Activated naive CD4-positive, alpha-beta T cell (primary cell): Measurements from ENCODE around the gene PKP4.
"Not testable (repeated sequence)": the region's sequence is repeated elsewhere in the genome, so short reads cannot be mapped to it uniquely, and the experiment has no call there.

Experiments
- DNase-seq, 4 experiments: peaks; one replicate each; lab custom pipeline; 2025; lab: John Stamatoyannopoulos, UW

The PKP4 gene

GRCh38 chr2:158473300-158473699 is 16.5 kb downstream of the PKP4 start:
- DNase-seq = not testable (repeated sequence)

GRCh38 chr2:158473719-158474392 is 17.1 kb downstream of the PKP4 start:
- no peak for DNase-seq

GRCh38 chr2:158474526-158475011 is 17.8 kb downstream of the PKP4 start:
- DNase-seq = not testable (repeated sequence)

GRCh38 chr2:158477202-158477601 is 20.4 kb downstream of the PKP4 start:
- DNase-seq = no peak

- no peak for DNase-seq
Measured at GRCh38 chr2:158478237-158478636, 21.5 kb downstream of the PKP4 start.

- no peak for DNase-seq
Measured at GRCh38 chr2:158478816-158479215, 22.1 kb downstream of the PKP4 start.

- DNase-seq = no peak
Measured at GRCh38 chr2:158481116-158481515, 24.4 kb downstream of the PKP4 start.

- no peak for DNase-seq
Measured at GRCh38 chr2:158482594-158482993, 25.8 kb downstream of the PKP4 start.

- no peak for DNase-seq
Measured at GRCh38 chr2:158484892-158485556, 28.3 kb downstream of the PKP4 start.

GRCh38 chr2:158486150-158486969 is 29.6 kb downstream of the PKP4 start:
- DNase-seq = no peak

GRCh38 chr2:158486970-158487325 is 30.2 kb downstream of the PKP4 start:
- DNase-seq = no peak

- no peak for DNase-seq
Measured at GRCh38 chr2:158487419-158487818, 30.7 kb downstream of the PKP4 start.

- no peak for DNase-seq
Measured at GRCh38 chr2:158488442-158489216, 31.9 kb downstream of the PKP4 start.

- DNase-seq = no peak
Measured at GRCh38 chr2:158489366-158490112, 32.8 kb downstream of the PKP4 start.

GRCh38 chr2:158491072-158491471 is 34.3 kb downstream of the PKP4 start:
- DNase-seq = no peak

GRCh38 chr2:158493458-158493857 is 36.7 kb downstream of the PKP4 start:
- DNase-seq = no peak

- DNase-seq = no peak
Measured at GRCh38 chr2:158495175-158495574, 38.4 kb downstream of the PKP4 start.

- DNase-seq = no peak
Measured at GRCh38 chr2:158496986-158497385, 40.2 kb downstream of the PKP4 start.

GRCh38 chr2:158497486-158497885 is 40.7 kb downstream of the PKP4 start:
- no peak for DNase-seq

- DNase-seq = no peak
Measured at GRCh38 chr2:158498043-158498748, 41.4 kb downstream of the PKP4 start.

GRCh38 chr2:158498749-158499136 is 42.0 kb downstream of the PKP4 start:
- DNase-seq = no peak
